HepG2 (cell line): ENCODE data around the gene TMEM106B.

Source experiments
- CREB1 ChIP-seq, 2 experiments: fragments of 450-650 bp in 1 of 2; IDR thresholded peaks; 2 replicates each; pipeline ENCODE4 v1.6.1; 2016 to 2017; ENCODE audit warnings: control low read depth in 1 of 2, mild to moderate bottlenecking in 1 of 2, missing compliant biosample characterization in 1 of 2, missing genetic modification characterization in 1 of 2
- EP300 ChIP-seq, 3 experiments: sonication (generic) in 1 of 3; formaldehyde crosslinking in 1 of 3; IDR thresholded peaks; 2 replicates each; pipeline versions ENCODE4 v1.5.1 to v1.6.1; 2011 to 2020; ENCODE audit warnings: low read depth in 2 of 3, low read length in 2 of 3, borderline replicate concordance in 1 of 3, improper control_type of control experiment in 1 of 3, mild to moderate bottlenecking in 1 of 3, missing genetic modification reagents in 1 of 3, moderate library complexity in 1 of 3
- FOSL2 ChIP-seq: sonication (generic); formaldehyde crosslinking; IDR thresholded peaks from 2 replicates; pipeline ENCODE4 v1.4.0; 2020; ENCODE audit warnings: missing genetic modification reagents
- ZNF274 ChIP-seq: sonication (generic); formaldehyde crosslinking; IDR thresholded peaks from 2 replicates; pipeline ENCODE4 v1.5.1; 2020; ENCODE audit warnings: mild to moderate bottlenecking, missing genetic modification reagents
- ZNF282 ChIP-seq: fragments of 450-650 bp; IDR thresholded peaks from 2 replicates; pipeline ENCODE4 v1.6.1; 2018; ENCODE audit not compliant: partially characterized antibody
- TF ChIP-seq, protein P1 (sequence below): sonication (generic); formaldehyde crosslinking; IDR thresholded peaks from 2 replicates; pipeline ENCODE4 v1.5.0; 2020; ENCODE audit warnings: mild to moderate bottlenecking, missing genetic modification reagents, moderate library complexity

DNA sequence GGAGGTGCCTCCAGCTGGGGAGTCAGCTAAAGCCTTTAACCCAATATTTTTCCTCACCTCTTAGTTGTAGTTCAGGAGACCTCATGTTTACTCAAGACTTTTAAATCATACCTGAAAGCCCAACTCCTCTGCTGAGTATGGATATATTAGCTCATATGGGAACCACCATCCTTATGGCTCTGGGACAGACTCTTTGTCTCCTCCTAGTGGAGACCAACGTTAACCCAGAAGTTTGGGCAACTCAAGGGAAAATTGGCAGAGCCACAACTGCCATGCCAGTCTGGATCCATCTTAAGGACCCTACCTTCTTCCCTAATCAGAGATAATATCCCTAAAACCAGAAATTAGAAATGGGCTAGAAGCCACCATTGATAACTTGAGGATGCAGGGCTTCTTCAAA lies 80.8 kb downstream of the TMEM106B start:
- TF ChIP-seq ZNF282 (no peak), EP300 (IDR thresholded peaks at IDR 0.05; ENCODE audit: low read depth in 2 of 2, low read length in 2 of 2) (no peak), EP300 (CRISPR knock-in tag; IDR thresholded peaks at IDR 0.05; ENCODE audit: borderline replicate concordance) (no peak), ZNF274 (CRISPR knock-in tag) (no peak), FOSL2 (no peak), CREB1 (IDR thresholded peaks at IDR 0.05) (no peak), CREB1 (CRISPR knock-in tag; IDR thresholded peaks at IDR 0.05) (no peak)
- TF ChIP-seq, protein P1, sequence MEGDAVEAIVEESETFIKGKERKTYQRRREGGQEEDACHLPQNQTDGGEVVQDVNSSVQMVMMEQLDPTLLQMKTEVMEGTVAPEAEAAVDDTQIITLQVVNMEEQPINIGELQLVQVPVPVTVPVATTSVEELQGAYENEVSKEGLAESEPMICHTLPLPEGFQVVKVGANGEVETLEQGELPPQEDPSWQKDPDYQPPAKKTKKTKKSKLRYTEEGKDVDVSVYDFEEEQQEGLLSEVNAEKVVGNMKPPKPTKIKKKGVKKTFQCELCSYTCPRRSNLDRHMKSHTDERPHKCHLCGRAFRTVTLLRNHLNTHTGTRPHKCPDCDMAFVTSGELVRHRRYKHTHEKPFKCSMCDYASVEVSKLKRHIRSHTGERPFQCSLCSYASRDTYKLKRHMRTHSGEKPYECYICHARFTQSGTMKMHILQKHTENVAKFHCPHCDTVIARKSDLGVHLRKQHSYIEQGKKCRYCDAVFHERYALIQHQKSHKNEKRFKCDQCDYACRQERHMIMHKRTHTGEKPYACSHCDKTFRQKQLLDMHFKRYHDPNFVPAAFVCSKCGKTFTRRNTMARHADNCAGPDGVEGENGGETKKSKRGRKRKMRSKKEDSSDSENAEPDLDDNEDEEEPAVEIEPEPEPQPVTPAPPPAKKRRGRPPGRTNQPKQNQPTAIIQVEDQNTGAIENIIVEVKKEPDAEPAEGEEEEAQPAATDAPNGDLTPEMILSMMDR (CRISPR knock-in tag): peak; percentile 35; the same call in 1 of the 2 replicates
